Lung (tissue), 12 donors: ENCODE data around the gene CCL18. TPM values are rescaled to one million over a fixed set of nuclear protein-coding genes. Genes with fewer than 3 reads are reported as not detected.
"Not testable (repeated sequence)": the region's sequence is repeated elsewhere in the genome, so short reads cannot be mapped to it uniquely, and the experiment has no call there.

Experiments
- ATAC-seq: fragments of 200-7000 bp; cut with Tn5 transposase; one replicate; pipeline ENCODE4 v1.9.1; 2020; ENCODE audit warnings: moderate number of reproducible peaks; ENCODE audit not compliant: insufficient read depth, low FRiP score
- DNase-seq, 3 donors: peaks; one replicate each; pipeline ENCODE4 v3.0.0-alpha.2; 2013 to 2017
- H3K27ac ChIP-seq, 2 donors: one replicate each; pipeline ENCODE4 v1.5.1; 2013; ENCODE audit warnings: mild to moderate bottlenecking in 2 of 2, moderate library complexity in 2 of 2, control low read depth in 1 of 2, inconsistent platforms in 1 of 2, low read depth in 1 of 2, low read length in 1 of 2
- H3K27me3 ChIP-seq, 3 donors: one replicate each; pipeline ENCODE4 v1.5.1; 2013; ENCODE audit warnings: low read length in 2 of 3; ENCODE audit not compliant: control insufficient read depth in 3 of 3, insufficient read depth in 3 of 3
- H3K36me3 ChIP-seq, 4 donors: one replicate each; pipeline ENCODE4 v1.5.1; 2013; ENCODE audit warnings: low read length in 4 of 4, mild to moderate bottlenecking in 1 of 4, moderate library complexity in 1 of 4; ENCODE audit not compliant: control insufficient read depth in 4 of 4, insufficient read depth in 4 of 4
- H3K4me1 ChIP-seq, 5 donors: one replicate each; pipeline ENCODE4 v1.5.1; 2013; ENCODE audit warnings: low read length in 5 of 5, mild to moderate bottlenecking in 2 of 5, moderate library complexity in 1 of 5; ENCODE audit not compliant: control insufficient read depth in 5 of 5, insufficient read depth in 5 of 5
- H3K4me3 ChIP-seq: one replicate; pipeline ENCODE4 v1.5.1; 2013; ENCODE audit warnings: mild to moderate bottlenecking, control low read depth, moderate library complexity
- H3K9ac ChIP-seq, 2 donors: one replicate each; pipeline ENCODE4 v1.5.1; 2013; ENCODE audit warnings: low read length in 2 of 2, control low read depth in 1 of 2; ENCODE audit not compliant: insufficient read depth in 1 of 2
- H3K9me3 ChIP-seq, 4 donors: one replicate each; pipeline ENCODE4 v1.5.1; 2013; ENCODE audit warnings: low read length in 3 of 4, mild to moderate bottlenecking in 1 of 4, moderate library complexity in 1 of 4; ENCODE audit not compliant: control insufficient read depth in 4 of 4, insufficient read depth in 3 of 4
- WGBS, 2 donors: extraction: QIAGEN DNeasy Blood & Tissue Kit; methylation state at CpG; one replicate each; pipeline ENCODE4 v1.1.7; 2013; 5-methylcytosine and 5-hydroxymethylcytosine counted together
- polyA plus RNA-seq, 2 donors: library from polyadenylated mRNA; stranded (reverse); fragments of 200-250 nt; gene quantifications; one replicate each; pipeline ENCODE4 v1.2.1, GENCODE V29; 2013
- total RNA-seq, 2 donors: library from RNA; depleted of rRNA in 1 of 2; stranded (reverse); fragments of >200 nt in 1 of 2; gene quantifications; one replicate each; pipeline ENCODE4 v1.2.1, GENCODE V29; 2014 to 2021
- TF ChIP-seq, protein P1 (sequence below): IDR thresholded peaks from 2 replicates; pipeline ENCODE4 v1.5.1; 2012; ENCODE audit warnings: mild to moderate bottlenecking; ENCODE audit errors: control extremely low read depth, extremely low read depth
- donor health status: control.
- donor health status: control.
- donor health status: Bipolar disorder and iron deficiency.
- donor health status: healthy.
- donor health status: DM: yes; HTN: yes; CAD: no.

The CCL18 gene
- total and polyA plus RNA-seq, 4 donors: 8.7 to 89.9 (median 58.6) TPM

DNA sequence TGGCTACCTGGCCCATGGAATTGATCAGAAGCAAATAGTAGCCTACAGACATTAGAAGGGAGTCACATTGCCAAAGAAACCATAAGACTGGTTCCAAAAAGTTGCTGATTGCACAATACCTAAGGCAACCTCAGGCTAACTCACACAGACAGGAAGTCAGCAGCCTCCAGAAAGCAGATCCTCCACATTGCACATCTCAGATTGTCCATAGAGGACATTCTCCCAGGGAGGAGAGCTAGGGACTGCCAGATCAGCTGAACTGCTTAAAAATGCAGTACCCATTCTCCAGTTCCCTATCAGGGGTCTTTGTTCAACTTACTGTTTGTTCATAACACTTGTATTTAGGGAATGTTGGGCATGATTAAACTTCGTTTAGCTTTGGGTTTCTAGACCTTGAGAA lies 21.7 kb downstream of the CCL18 start:
- WGBS, 2 donors: 15 to 35% methylated on average over 1 of the region's 1 CpG
- peaks cover 0 to 6% (median 0%) of the 10 kb centered on the region in 3 donors for H3K27me3 ChIP-seq
- H3K4me1 ChIP-seq: peaks cover 0 to 8% (median 3%) of the 10 kb centered on the region in 5 donors
- H3K9ac ChIP-seq: no peak overlapping the region
- ATAC-seq (no peak), DNase-seq (peak in 2 of 3 donors; percentile 38 to 73)
- no peak overlapping the region for H3K4me3 ChIP-seq
- no peaks in the 10 kb centered on the region for H3K9me3 ChIP-seq
- H3K27ac ChIP-seq: no peak overlapping the region
- TF ChIP-seq, protein P1, sequence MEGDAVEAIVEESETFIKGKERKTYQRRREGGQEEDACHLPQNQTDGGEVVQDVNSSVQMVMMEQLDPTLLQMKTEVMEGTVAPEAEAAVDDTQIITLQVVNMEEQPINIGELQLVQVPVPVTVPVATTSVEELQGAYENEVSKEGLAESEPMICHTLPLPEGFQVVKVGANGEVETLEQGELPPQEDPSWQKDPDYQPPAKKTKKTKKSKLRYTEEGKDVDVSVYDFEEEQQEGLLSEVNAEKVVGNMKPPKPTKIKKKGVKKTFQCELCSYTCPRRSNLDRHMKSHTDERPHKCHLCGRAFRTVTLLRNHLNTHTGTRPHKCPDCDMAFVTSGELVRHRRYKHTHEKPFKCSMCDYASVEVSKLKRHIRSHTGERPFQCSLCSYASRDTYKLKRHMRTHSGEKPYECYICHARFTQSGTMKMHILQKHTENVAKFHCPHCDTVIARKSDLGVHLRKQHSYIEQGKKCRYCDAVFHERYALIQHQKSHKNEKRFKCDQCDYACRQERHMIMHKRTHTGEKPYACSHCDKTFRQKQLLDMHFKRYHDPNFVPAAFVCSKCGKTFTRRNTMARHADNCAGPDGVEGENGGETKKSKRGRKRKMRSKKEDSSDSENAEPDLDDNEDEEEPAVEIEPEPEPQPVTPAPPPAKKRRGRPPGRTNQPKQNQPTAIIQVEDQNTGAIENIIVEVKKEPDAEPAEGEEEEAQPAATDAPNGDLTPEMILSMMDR: no peak
- no peaks in the 10 kb centered on the region for H3K36me3 ChIP-seq

GRCh38 chr17:36086791-36087190 lies 22.7 kb downstream of the CCL18 start:
- H3K27me3 ChIP-seq: peaks cover 0 to 6% (median 0%) of the 10 kb centered on the region in 3 donors
- 81 to 84% methylated on average over 1 of the region's 1 CpG for WGBS, 2 donors
- H3K4me3 ChIP-seq: no peak overlapping the region
- DNase-seq (no peak), ATAC-seq (no peak)
- peaks cover 0 to 8% (median 3%) of the 10 kb centered on the region in 5 donors for H3K4me1 ChIP-seq
- H3K9me3 ChIP-seq: no peaks in the 10 kb centered on the region
- no peaks in the 10 kb centered on the region for H3K36me3 ChIP-seq
- H3K9ac ChIP-seq: no peak overlapping the region
- TF ChIP-seq, protein P1: no peak
- H3K27ac ChIP-seq: no peak overlapping the region

DNA sequence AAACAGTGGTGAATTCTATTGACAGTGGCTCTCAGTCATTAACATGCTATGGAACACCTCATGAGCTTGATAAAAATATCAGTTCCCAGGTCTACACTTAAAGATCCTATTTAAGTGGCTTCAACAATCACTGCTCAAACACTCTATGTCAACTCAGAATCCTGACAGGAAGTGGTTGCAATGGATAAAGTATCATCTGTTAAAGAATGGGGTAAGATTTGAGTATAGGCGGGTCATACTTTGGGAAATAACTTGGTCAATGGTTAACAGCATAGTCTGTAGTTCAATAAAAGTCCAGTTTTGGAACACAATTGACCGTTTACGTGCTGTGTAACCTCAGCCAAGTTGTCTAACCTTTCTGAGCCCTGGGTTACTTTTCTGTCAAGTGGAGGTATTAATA lies 23.4 kb downstream of the CCL18 start:
- H3K9ac ChIP-seq, ATAC-seq, H3K27me3 ChIP-seq, H3K36me3 ChIP-seq, DNase-seq, H3K4me3 ChIP-seq, H3K4me1 ChIP-seq, H3K9me3 ChIP-seq, H3K27ac ChIP-seq: not testable (repeated sequence)
- no CpG with 5 or more reads among the region's 3 CpGs for WGBS, 2 donors

DNA sequence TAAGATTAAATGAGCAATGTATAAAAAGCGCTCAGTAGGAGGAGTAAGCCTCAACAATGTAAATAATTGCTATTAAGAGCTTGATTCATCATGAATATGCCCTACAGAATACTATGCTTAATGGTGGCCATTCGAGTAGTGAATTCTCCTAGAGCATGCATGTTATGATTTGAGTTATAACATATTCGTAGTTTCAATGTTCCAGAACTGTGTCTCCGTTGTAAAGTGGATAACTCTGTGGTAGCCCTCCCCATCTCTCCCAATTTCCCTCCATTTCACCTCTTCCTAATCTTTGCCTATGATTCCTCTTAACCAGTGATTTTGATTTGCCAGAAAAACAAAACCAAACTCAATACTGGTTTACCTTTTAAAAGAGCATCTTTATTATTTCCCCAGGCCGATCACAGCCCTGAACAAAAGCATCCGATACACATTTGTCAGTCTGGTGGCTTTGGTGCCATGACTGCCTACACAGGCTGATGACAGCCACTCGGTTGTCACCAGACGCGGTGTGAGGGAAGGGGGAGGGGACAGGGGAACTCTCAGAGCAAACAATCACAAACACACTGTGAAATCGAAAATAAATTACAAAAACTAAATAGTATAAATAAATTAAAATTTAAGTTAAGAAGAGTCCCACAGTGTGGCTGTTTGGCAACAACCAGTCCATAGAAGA lies 24.0 kb downstream of the CCL18 start:
- H3K4me3 ChIP-seq, DNase-seq, H3K27me3 ChIP-seq, H3K36me3 ChIP-seq, H3K27ac ChIP-seq, ATAC-seq, H3K4me1 ChIP-seq, H3K9ac ChIP-seq, H3K9me3 ChIP-seq: not testable (repeated sequence)
- WGBS, 2 donors: 84 to 89% methylated on average over 9 to 10 of the region's 10 CpGs
